SK-N-SH treated with all-trans-retinoic acid at 6 μM for 48 hours (cell line): ENCODE measurements around the gene RNF224.

Experiments
- ARNTL ChIP-seq: fragments of 450-650 bp; formaldehyde crosslinking; IDR thresholded peaks from 2 replicates; pipeline ENCODE4 v1.5.0; 2020; ENCODE audit warnings: low read depth, mild to moderate bottlenecking, moderate library complexity, borderline replicate concordance
- CSDC2 ChIP-seq: fragments of 250-450 bp; sonication (Bioruptor Pico); IDR thresholded peaks from 2 replicates; pipeline ENCODE4 v1.5.0; 2020; ENCODE audit warnings: mild to moderate bottlenecking, moderate library complexity
- GLIS3 ChIP-seq: fragments of 250-450 bp; sonication (Bioruptor Pico); IDR thresholded peaks from 2 replicates; pipeline ENCODE4 v1.5.0; 2020; ENCODE audit warnings: mild to moderate bottlenecking, moderate library complexity
- OSR1 ChIP-seq: fragments of 250-450 bp; sonication (Bioruptor Pico); IDR thresholded peaks from 2 replicates; pipeline ENCODE4 v1.8.0; 2022; ENCODE audit warnings: moderate library complexity, mild to moderate bottlenecking, inconsistent platforms
- RARB ChIP-seq: fragments of 250-450 bp; sonication (Bioruptor Pico); IDR thresholded peaks from 2 replicates; pipeline ENCODE4 v1.8.0; 2021; ENCODE audit warnings: mild to moderate bottlenecking, moderate library complexity
- SNAI2 ChIP-seq: fragments of 250-450 bp; sonication (Bioruptor Pico); IDR thresholded peaks from 2 replicates; pipeline ENCODE4 v1.5.0; 2020; ENCODE audit warnings: mild to moderate bottlenecking, moderate library complexity
- TOX ChIP-seq: fragments of 250-450 bp; sonication (Bioruptor Pico); IDR thresholded peaks from 2 replicates; pipeline ENCODE4 v1.8.0; 2021; ENCODE audit warnings: mild to moderate bottlenecking, moderate library complexity, borderline replicate concordance
- ZNF8 ChIP-seq: fragments of 450-650 bp; formaldehyde crosslinking; IDR thresholded peaks from 2 replicates; pipeline ENCODE4 v1.5.0; 2020; ENCODE audit warnings: mild to moderate bottlenecking, moderate library complexity
- TF ChIP-seq, protein P1 (sequence below): fragments of 250-450 bp; sonication (Bioruptor Pico); IDR thresholded peaks from 2 replicates; pipeline ENCODE4 v1.8.0; 2021; ENCODE audit warnings: low read depth, mild to moderate bottlenecking, moderate library complexity, borderline replicate concordance
- TF ChIP-seq, protein P2 (sequence below): fragments of 250-450 bp; sonication (Bioruptor Pico); IDR thresholded peaks from 2 replicates; pipeline ENCODE4 v1.5.1; 2020; ENCODE audit warnings: low read depth, mild to moderate bottlenecking, moderate library complexity

DNA sequence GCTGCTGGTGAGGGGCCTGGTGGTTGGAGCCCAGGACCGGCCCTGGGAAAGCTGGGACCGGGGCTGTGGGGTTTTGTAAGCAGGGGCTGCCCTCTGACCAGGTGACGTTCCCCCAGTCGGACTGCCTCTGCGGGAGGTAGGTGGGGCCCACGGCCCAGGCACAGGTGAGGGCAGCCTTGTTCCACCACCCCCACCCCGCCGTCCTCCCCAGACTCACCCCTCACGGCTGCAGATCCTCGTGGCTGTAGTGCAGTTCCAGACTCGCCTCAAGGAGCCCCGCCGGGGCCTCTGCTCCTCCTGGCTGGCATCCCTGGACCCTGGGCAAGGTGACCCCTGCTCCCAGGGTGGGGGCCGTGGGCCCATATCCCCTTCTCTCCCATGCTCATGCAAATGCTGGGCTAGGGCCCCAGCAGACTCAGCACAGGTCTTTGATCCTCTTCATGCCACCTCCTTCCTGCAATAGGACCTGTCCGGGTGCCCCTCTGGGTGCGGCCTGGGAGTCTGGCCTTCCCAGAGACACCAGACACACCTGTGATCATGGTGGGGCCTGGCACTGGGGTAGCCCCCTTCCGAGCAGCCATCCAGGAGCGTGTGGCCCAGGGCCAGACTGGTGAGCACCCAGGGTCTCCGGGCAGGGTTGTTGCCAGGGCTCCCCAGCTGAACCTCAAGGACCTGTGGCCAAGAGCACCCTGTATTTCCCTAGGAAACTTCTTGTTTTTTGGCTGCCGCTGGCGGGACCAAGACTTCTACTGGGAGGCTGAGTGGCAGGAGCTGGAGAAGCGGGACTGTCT, 11.9 kb upstream of the RNF224 start:
- TF ChIP-seq, protein P1, sequence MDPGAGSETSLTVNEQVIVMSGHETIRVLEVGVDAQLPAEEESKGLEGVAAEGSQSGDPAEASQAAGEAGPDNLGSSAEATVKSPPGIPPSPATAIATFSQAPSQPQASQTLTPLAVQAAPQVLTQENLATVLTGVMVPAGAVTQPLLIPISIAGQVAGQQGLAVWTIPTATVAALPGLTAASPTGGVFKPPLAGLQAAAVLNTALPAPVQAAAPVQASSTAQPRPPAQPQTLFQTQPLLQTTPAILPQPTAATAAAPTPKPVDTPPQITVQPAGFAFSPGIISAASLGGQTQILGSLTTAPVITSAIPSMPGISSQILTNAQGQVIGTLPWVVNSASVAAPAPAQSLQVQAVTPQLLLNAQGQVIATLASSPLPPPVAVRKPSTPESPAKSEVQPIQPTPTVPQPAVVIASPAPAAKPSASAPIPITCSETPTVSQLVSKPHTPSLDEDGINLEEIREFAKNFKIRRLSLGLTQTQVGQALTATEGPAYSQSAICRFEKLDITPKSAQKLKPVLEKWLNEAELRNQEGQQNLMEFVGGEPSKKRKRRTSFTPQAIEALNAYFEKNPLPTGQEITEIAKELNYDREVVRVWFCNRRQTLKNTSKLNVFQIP (CRISPR knock-in tag), result no peak
- TF ChIP-seq RARB (CRISPR knock-in tag), result no peak
- TF ChIP-seq ZNF8 (CRISPR knock-in tag), result no peak
- no peak for TF ChIP-seq CSDC2 (CRISPR knock-in tag)
- no peak for TF ChIP-seq SNAI2 (CRISPR knock-in tag)
- TF ChIP-seq, protein P2, sequence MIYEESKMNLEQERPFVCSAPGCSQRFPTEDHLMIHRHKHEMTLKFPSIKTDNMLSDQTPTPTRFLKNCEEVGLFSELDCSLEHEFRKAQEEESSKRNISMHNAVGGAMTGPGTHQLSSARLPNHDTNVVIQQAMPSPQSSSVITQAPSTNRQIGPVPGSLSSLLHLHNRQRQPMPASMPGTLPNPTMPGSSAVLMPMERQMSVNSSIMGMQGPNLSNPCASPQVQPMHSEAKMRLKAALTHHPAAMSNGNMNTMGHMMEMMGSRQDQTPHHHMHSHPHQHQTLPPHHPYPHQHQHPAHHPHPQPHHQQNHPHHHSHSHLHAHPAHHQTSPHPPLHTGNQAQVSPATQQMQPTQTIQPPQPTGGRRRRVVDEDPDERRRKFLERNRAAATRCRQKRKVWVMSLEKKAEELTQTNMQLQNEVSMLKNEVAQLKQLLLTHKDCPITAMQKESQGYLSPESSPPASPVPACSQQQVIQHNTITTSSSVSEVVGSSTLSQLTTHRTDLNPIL (CRISPR knock-in tag), result no peak
- no peak for TF ChIP-seq TOX (CRISPR knock-in tag)
- no peak for TF ChIP-seq GLIS3 (CRISPR knock-in tag)
- no peak for TF ChIP-seq ARNTL (CRISPR knock-in tag)
- TF ChIP-seq OSR1 (CRISPR knock-in tag), result no peak
